H9 (cell line): ENCODE measurements around the gene SFXN5. TPM values are rescaled to one million over a fixed set of nuclear protein-coding genes. Genes with fewer than 3 reads are reported as not detected.
A peak's percentile ranks its signal among the peaks of the same experiment; 100 is the strongest.

Experiments
- DNase-seq: peaks from one replicate; pipeline ENCODE4 v3.0.0-alpha.2; 2017
- H2AFZ ChIP-seq: one replicate; pipeline ENCODE4 v1.6.1; 2013; ENCODE audit warnings: mild to moderate bottlenecking, low read length, control low read depth, moderate library complexity
- H2AK5ac ChIP-seq: 2 replicates; pipeline ENCODE4 v1.6.1; 2013; ENCODE audit warnings: low read length, control low read depth, mixed read lengths; ENCODE audit not compliant: insufficient read length
- H2BK120ac ChIP-seq: one replicate; pipeline ENCODE4 v1.6.1; 2013; ENCODE audit warnings: low read depth, mild to moderate bottlenecking, low read length, control low read depth, inconsistent platforms; ENCODE audit not compliant: poor library complexity, severe bottlenecking
- H2BK12ac ChIP-seq: 2 replicates; pipeline ENCODE4 v1.6.1; 2013; ENCODE audit warnings: low read length, control low read depth, mixed read lengths, low read depth; ENCODE audit not compliant: insufficient read length
- H2BK15ac ChIP-seq: 2 replicates; pipeline ENCODE4 v1.6.1; 2013; ENCODE audit warnings: low read depth, low read length, control low read depth
- H2BK20ac ChIP-seq: one replicate; pipeline ENCODE4 v1.6.1; 2013; ENCODE audit warnings: low read depth, mild to moderate bottlenecking, low read length, control low read depth, inconsistent platforms; ENCODE audit not compliant: poor library complexity, severe bottlenecking
- H2BK5ac ChIP-seq: 2 replicates; pipeline ENCODE4 v1.6.1; 2013; ENCODE audit warnings: low read length, control low read depth, mixed read lengths; ENCODE audit not compliant: insufficient read length
- H3K14ac ChIP-seq: 2 replicates; pipeline ENCODE4 v1.6.1; 2013; ENCODE audit warnings: low read length, control low read depth; ENCODE audit not compliant: insufficient read depth
- H3K18ac ChIP-seq: 2 replicates; pipeline ENCODE4 v1.6.1; 2013; ENCODE audit warnings: low read depth, mild to moderate bottlenecking, mixed read lengths, low read length, control low read depth; ENCODE audit not compliant: insufficient read length
- H3K23ac ChIP-seq: 2 replicates; pipeline ENCODE4 v1.6.1; 2013; ENCODE audit warnings: low read length, control low read depth, mixed read lengths, low read depth; ENCODE audit not compliant: insufficient read length
- H3K23me2 ChIP-seq: 2 replicates; pipeline ENCODE4 v1.6.1; 2013; ENCODE audit warnings: low read depth, mild to moderate bottlenecking, mixed read lengths, low read length, control low read depth; ENCODE audit not compliant: insufficient read length, poor library complexity, severe bottlenecking
- H3K27ac ChIP-seq: 2 replicates; pipeline ENCODE4 v1.5.1; 2013; ENCODE audit warnings: low read length, control low read depth, mixed read lengths, low read depth; ENCODE audit not compliant: insufficient read length
- H3K27me3 ChIP-seq: 2 replicates; pipeline ENCODE4 v1.6.1; 2013; ENCODE audit warnings: low read length, control low read depth, inconsistent platforms; ENCODE audit not compliant: insufficient read depth
- H3K4ac ChIP-seq: 2 replicates; pipeline ENCODE4 v1.6.1; 2013; ENCODE audit warnings: low read depth, mild to moderate bottlenecking, control low read depth, inconsistent platforms, low read length, moderate library complexity
- H3K4me1 ChIP-seq: 2 replicates; pipeline ENCODE4 v1.6.1; 2013; ENCODE audit warnings: low read length, control low read depth, inconsistent platforms; ENCODE audit not compliant: insufficient read depth
- H3K4me2 ChIP-seq: 2 replicates; pipeline ENCODE4 v1.6.1; 2013; ENCODE audit warnings: low read length, control low read depth, mixed read lengths; ENCODE audit not compliant: insufficient read length, insufficient read depth
- H3K56ac ChIP-seq: 2 replicates; pipeline ENCODE4 v1.6.1; 2013; ENCODE audit warnings: low read depth, mild to moderate bottlenecking, mixed read lengths, low read length, control low read depth; ENCODE audit not compliant: insufficient read length
- H3K79me1 ChIP-seq: 2 replicates; pipeline ENCODE4 v1.6.1; 2013; ENCODE audit warnings: low read depth, mild to moderate bottlenecking, moderate library complexity, low read length, control low read depth, inconsistent platforms; ENCODE audit not compliant: insufficient read depth, poor library complexity, severe bottlenecking
- H3K79me2 ChIP-seq: 2 replicates; pipeline ENCODE4 v1.6.1; 2013; ENCODE audit warnings: low read length, control low read depth, inconsistent platforms; ENCODE audit not compliant: insufficient read depth
- H3K9ac ChIP-seq: 2 replicates; pipeline ENCODE4 v1.6.1; 2013; ENCODE audit warnings: low read length, control low read depth, mixed read lengths; ENCODE audit not compliant: insufficient read length; ENCODE audit errors: extremely low read depth
- H3K9me3 ChIP-seq: one replicate; pipeline ENCODE4 v1.6.1; 2013; ENCODE audit warnings: low read depth, low read length, inconsistent platforms; ENCODE audit not compliant: control insufficient read depth
- H3T11ph ChIP-seq: one replicate; pipeline ENCODE4 v1.6.1; 2013; ENCODE audit warnings: mild to moderate bottlenecking, low read length, control low read depth, inconsistent platforms
- H4K20me1 ChIP-seq: one replicate; pipeline ENCODE4 v1.6.1; 2013; ENCODE audit not compliant: control insufficient read depth, insufficient read length, insufficient read depth
- H4K5ac ChIP-seq: 2 replicates; pipeline ENCODE4 v1.6.1; 2013; ENCODE audit warnings: low read depth, mild to moderate bottlenecking, mixed read lengths, low read length, control low read depth; ENCODE audit not compliant: insufficient read length
- H4K8ac ChIP-seq: replicated peaks from 2 replicates; pipeline ENCODE4 v1.6.1; 2013; ENCODE audit warnings: low read length, control low read depth, mixed read lengths, low read depth; ENCODE audit not compliant: insufficient read length
- H4K91ac ChIP-seq: 2 replicates; pipeline ENCODE4 v1.6.1; 2013; ENCODE audit warnings: low read depth, mild to moderate bottlenecking, moderate library complexity, mixed read lengths, low read length, control low read depth; ENCODE audit not compliant: insufficient read length
- H3K27ac Mint-ChIP-seq, 3 experiments: 2 replicates in 2 of 3; 3 replicates in 1 of 3; pipeline ENCODE4 v1.8.0; 2020 to 2021; ENCODE audit warnings: mixed read lengths in 3 of 3, mild to moderate bottlenecking in 1 of 3, moderate library complexity in 1 of 3
- H3K27me3 Mint-ChIP-seq: 2 replicates; pipeline ENCODE4 v1.8.0; 2021; ENCODE audit warnings: low read depth, mild to moderate bottlenecking, moderate library complexity, mixed read lengths
- H3K36me3 Mint-ChIP-seq, 3 experiments: 2 replicates in 2 of 3; 3 replicates in 1 of 3; pipeline ENCODE4 v1.8.0; 2020 to 2021; ENCODE audit warnings: low read depth in 3 of 3, mixed read lengths in 3 of 3; ENCODE audit not compliant: insufficient read depth in 1 of 3
- H3K4me1 Mint-ChIP-seq, 2 experiments: 2 replicates each; pipeline ENCODE4 v1.8.0; 2020; ENCODE audit warnings: mixed read lengths in 2 of 2
- H3K4me3 Mint-ChIP-seq, 2 experiments: 2 replicates in 1 of 2; 3 replicates in 1 of 2; pipeline ENCODE4 v1.8.0; 2020 to 2021; ENCODE audit warnings: mild to moderate bottlenecking in 2 of 2, mixed read lengths in 2 of 2, moderate library complexity in 1 of 2
- H3K9me3 Mint-ChIP-seq, 2 experiments: 2 replicates in 1 of 2; 3 replicates in 1 of 2; pipeline ENCODE4 v1.8.0; 2020; ENCODE audit warnings: mild to moderate bottlenecking in 2 of 2, mixed read lengths in 2 of 2, moderate library complexity in 1 of 2
- CTCF ChIP-seq: fragments of 200-600 bp; sonication (generic); conservative IDR thresholded peaks from 3 replicates; pipeline ENCODE4 v1.8.0; 2021; ENCODE audit warnings: antibody characterized with exemption, mild to moderate bottlenecking
- WGBS: extraction: QIAGEN DNeasy Blood & Tissue Kit; methylation state at CpG from one replicate; pipeline ENCODE4 v1.1.7; 2013; ENCODE audit warnings: missing lambda C conversion rate, low lambda C conversion rate, mixed read lengths; ENCODE audit not compliant: insufficient read length; ENCODE audit errors: extremely low coverage; 5-methylcytosine and 5-hydroxymethylcytosine counted together
- total RNA-seq: library from RNA; stranded (reverse); gene quantifications from 2 replicates; pipeline ENCODE4 v1.2.1, GENCODE V29; 2021

SFXN5 gene
- total RNA-seq, 1 experiment from 2014 or later: 30.9 TPM

GRCh38 chr2:72989770-72990556 lies 81.5 kb downstream of the SFXN5 start:
- Mint-ChIP-seq H3K27me3 (peaks cover 1% of the 10 kb centered on the region; the same call in 1 of the 2 replicates), H3K4me3 (no peak overlapping the region), H3K27ac (no peak overlapping the region), H3K9me3 (no peaks in the 10 kb centered on the region), H3K4me1 (peaks cover 10 to 22% of the 10 kb centered on the region in 2 experiments; a peak in 3 of 4 replicates), H3K36me3 (peaks cover 0 to 2% (median 0%) of the 10 kb centered on the region in 3 experiments; a peak in 2 of 7 replicates)
- Histone ChIP-seq H4K5ac (no peak overlapping the region), H4K91ac (no peak overlapping the region), H2BK15ac (no peak overlapping the region), H4K8ac (no peak overlapping the region), H3K23me2 (no peaks in the 10 kb centered on the region), H3K18ac (no peak overlapping the region), H2BK120ac (no peak overlapping the region), H3K27ac (no peak overlapping the region), H4K20me1 (no peaks in the 10 kb centered on the region), H3K9me3 (no peaks in the 10 kb centered on the region), H2AK5ac (no peak overlapping the region), H2BK20ac (no peak overlapping the region), H2AFZ (no peak overlapping the region), H3K4ac (no peak overlapping the region), H3K79me2 (no peaks in the 10 kb centered on the region), H3K4me1 (no peaks in the 10 kb centered on the region), H3K23ac (no peak overlapping the region), H3T11ph (no peak overlapping the region), H3K79me1 (no peaks in the 10 kb centered on the region), H3K9ac (no peak overlapping the region), H2BK5ac (no peak overlapping the region), H3K27me3 (no peaks in the 10 kb centered on the region), H2BK12ac (no peak overlapping the region), H3K56ac (no peak overlapping the region), H3K14ac (no peak overlapping the region; the same call in 1 of the 2 replicates), H3K4me2 (no peak overlapping the region)
- WGBS: no CpG with 5 or more reads among the region's 26 CpGs
- peak; percentile 34 for DNase-seq
- no peak for TF ChIP-seq CTCF
